GM12865 (cell line): ENCODE data around the gene PLBD2.

Experiments
- DNase-seq: peaks from one replicate; pipeline ENCODE4 v3.0.0; 2010; ENCODE audit warnings: low read depth
- H3K4me3 ChIP-seq: 2 replicates; pipeline ENCODE4 v1.5.1; 2011; ENCODE audit warnings: mild to moderate bottlenecking, low read depth, low read length, control low read depth
- CTCF ChIP-seq: IDR thresholded peaks from 2 replicates; pipeline ENCODE4 v1.5.1; 2011; ENCODE audit warnings: low read length, control low read depth, low read depth, inconsistent platforms; ENCODE audit not compliant: insufficient read depth; ENCODE audit errors: missing control alignments

The PLBD2 gene

GRCh38 chr12:113403435-113404415, 45.3 kb downstream of the PLBD2 start, which contains the start of gene SDS:
Gene SDS, minus strand, starts transcription at chr12:113403887. Its CDS starts 4,179 bp downstream, at chr12:113399708.
- TF ChIP-seq CTCF: no peak
- H3K4me3 ChIP-seq: no peak within 1 kb of the TSS
- DNase-seq: no peak

- DNase-seq: peak; percentile 63
- H3K4me3 ChIP-seq: no peak overlapping the region
- no peak for TF ChIP-seq CTCF
Measured at GRCh38 chr12:113405694-113406093, 47.3 kb downstream of the PLBD2 start.

GRCh38 chr12:113407931-113408600, 49.7 kb downstream of the PLBD2 start:
- no peak for TF ChIP-seq CTCF
- DNase-seq: no peak
- H3K4me3 ChIP-seq: no peak overlapping the region

- TF ChIP-seq CTCF: no peak
- DNase-seq: no peak
- H3K4me3 ChIP-seq: no peak overlapping the region
Measured at GRCh38 chr12:113408756-113409298, 50.4 kb downstream of the PLBD2 start.

GRCh38 chr12:113409462-113410124, 51.2 kb downstream of the PLBD2 start:
- no peak overlapping the region for H3K4me3 ChIP-seq
- DNase-seq: no peak
- no peak for TF ChIP-seq CTCF

- TF ChIP-seq CTCF: no peak
- no peak overlapping the region for H3K4me3 ChIP-seq
- no peak for DNase-seq
Measured at GRCh38 chr12:113413488-113413939, 55.1 kb downstream of the PLBD2 start.
